Stimulated activated CD8-positive, alpha-beta memory T cell treated with anti-CD3 and anti-CD28 coated beads, Interleukin-12 subunit alpha, Interleukin-12 subunit beta, amount 100 ng/mL, for 24 hours (primary cell): ENCODE measurements around the gene CCDC33.

Experiments used
- DNase-seq: peaks from one replicate; pipeline ENCODE4 v3.0.0-alpha.2; 2020; ENCODE audit errors: extremely low read depth

CCDC33 gene

GRCh38 chr15:74382004-74382816 lies 146.1 kb downstream of the CCDC33 start:
- DNase-seq: no peak

GRCh38 chr15:74383286-74383685 lies 147.2 kb downstream of the CCDC33 start:
- DNase-seq: no peak

GRCh38 chr15:74383695-74384565 lies 147.8 kb downstream of the CCDC33 start:
- no peak for DNase-seq

GRCh38 chr15:74384566-74384880 lies 148.4 kb downstream of the CCDC33 start:
- no peak for DNase-seq

GRCh38 chr15:74384881-74385643 lies 148.9 kb downstream of the CCDC33 start:
- DNase-seq: no peak

- no peak for DNase-seq
Measured at GRCh38 chr15:74385733-74386132, 149.6 kb downstream of the CCDC33 start.
